NT2/D1 (cell line): ENCODE measurements around the gene CASTOR1.

ENCODE experiments used
- SUZ12 ChIP-seq: IDR thresholded peaks from 2 replicates; pipeline ENCODE4 v1.6.1; 2011; ENCODE audit not compliant: insufficient read length, insufficient read depth; ENCODE audit errors: extremely low read depth
- YY1 ChIP-seq: IDR thresholded peaks from 2 replicates; pipeline ENCODE4 v1.6.1; 2011; ENCODE audit not compliant: insufficient read length, insufficient read depth
- ZNF274 ChIP-seq: IDR thresholded peaks from 2 replicates; pipeline ENCODE4 v1.6.1; 2011; ENCODE audit warnings: mild to moderate bottlenecking, low read depth, low read length

DNA sequence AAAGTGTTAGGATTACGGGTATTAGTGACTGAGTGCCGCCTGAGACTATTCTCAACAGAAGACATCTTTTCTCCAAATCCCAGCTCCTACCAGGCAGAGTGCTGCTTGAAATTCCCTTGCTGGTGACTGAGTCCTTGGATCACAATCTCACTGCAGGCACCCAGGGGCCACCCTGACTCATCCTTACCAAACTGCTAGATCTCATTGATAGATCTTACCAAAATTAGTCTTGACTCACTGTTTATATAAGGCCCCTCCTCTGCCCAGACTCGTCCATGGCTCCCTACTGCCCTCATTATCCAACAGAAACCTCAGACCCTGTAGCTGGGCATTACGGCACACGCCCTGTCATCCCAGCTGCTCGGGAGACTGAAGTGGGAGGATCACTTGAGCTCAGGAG, 22.7 kb upstream of the CASTOR1 start:
- TF ChIP-seq SUZ12 = no peak
- TF ChIP-seq YY1 = no peak
- TF ChIP-seq ZNF274 = no peak
